IMR-90 (cell line): ENCODE data around the gene R3HDM2. TPM values are rescaled to one million over a fixed set of nuclear protein-coding genes. Genes with fewer than 3 reads are reported as not detected.
A peak's percentile ranks its signal among the peaks of the same experiment; 100 is the strongest.

Source experiments
- ATAC-seq: fragments of 200-7000 bp; cut with Tn5 transposase; 2 replicates; pipeline ENCODE4 v1.9.1; 2020; ENCODE audit warnings: low read depth, mild to moderate bottlenecking, moderate library complexity
- BruUV-seq: library from RNA; stranded (reverse); fragments of 400-500 nt; replicated peaks from 2 replicates; lab custom pipeline; 2021; lab: Mats Ljungman, UMichigan
- CTCF ChIA-PET: fragments of 300-600 bp; formaldehyde crosslinking; extraction: SDS; loops from one replicate; lab custom pipeline; 2021; ENCODE audit warnings: antibody characterized with exemption; lab: Yijun Ruan, JAX
- POLR2A ChIA-PET: fragments of 300-600 bp; sonication (Branson Sonifier 250); formaldehyde crosslinking; loops from one replicate; lab custom pipeline; 2022; ENCODE audit warnings: antibody characterized with exemption; ENCODE audit not compliant: unreplicated experiment; lab: Charles Lee
- DNase-seq: peaks from one replicate; pipeline ENCODE4 v3.0.0; 2013
- H2AFZ ChIP-seq: replicated peaks from 2 replicates; pipeline ENCODE3; 2013; ENCODE audit warnings: low read length, mild to moderate bottlenecking; ENCODE audit not compliant: poor library complexity
- H2AK5ac ChIP-seq: 2 replicates; pipeline ENCODE4 v1.6.1; 2013; ENCODE audit warnings: low read depth, low read length, inconsistent platforms
- H2AK9ac ChIP-seq: replicated peaks from 2 replicates; pipeline ENCODE3; 2013; ENCODE audit warnings: mild to moderate bottlenecking, low read depth, low read length, moderate library complexity; ENCODE audit not compliant: poor library complexity
- H2BK120ac ChIP-seq: 2 replicates; pipeline ENCODE4 v1.6.1; 2013; ENCODE audit warnings: low read depth, low read length, inconsistent platforms
- H2BK15ac ChIP-seq: 3 replicates; pipeline ENCODE4 v1.6.1; 2013; ENCODE audit warnings: low read depth, low read length, inconsistent platforms
- H2BK20ac ChIP-seq: 2 replicates; pipeline ENCODE4 v1.6.1; 2013; ENCODE audit warnings: low read depth, mild to moderate bottlenecking, inconsistent platforms, low read length, moderate library complexity
- H2BK5ac ChIP-seq: 2 replicates; pipeline ENCODE4 v1.6.1; 2013; ENCODE audit warnings: mild to moderate bottlenecking, low read depth, low read length, inconsistent platforms; ENCODE audit not compliant: poor library complexity, severe bottlenecking
- H3K14ac ChIP-seq: replicated peaks from 2 replicates; pipeline ENCODE4 v1.6.1; 2013; ENCODE audit warnings: low read depth, low read length, inconsistent platforms
- H3K18ac ChIP-seq: 2 replicates; pipeline ENCODE4 v1.6.1; 2013; ENCODE audit warnings: low read depth, low read length, control low read depth
- H3K23ac ChIP-seq: 2 replicates; pipeline ENCODE4 v1.6.1; 2013; ENCODE audit warnings: low read depth, low read length, inconsistent platforms
- H3K27ac ChIP-seq: 2 replicates; pipeline ENCODE4 v1.5.1; 2013; ENCODE audit warnings: mild to moderate bottlenecking, control low read depth, low read length; ENCODE audit not compliant: insufficient read depth
- H3K27me3 ChIP-seq: 2 replicates; pipeline ENCODE4 v1.6.1; 2013; ENCODE audit warnings: low read length; ENCODE audit not compliant: control insufficient read depth, insufficient read depth
- H3K36me3 ChIP-seq: 2 replicates; pipeline ENCODE4 v1.6.1; 2013; ENCODE audit warnings: low read length, mixed read lengths; ENCODE audit not compliant: control insufficient read depth, insufficient read depth
- H3K4ac ChIP-seq: 2 replicates; pipeline ENCODE4 v1.6.1; 2013; ENCODE audit warnings: low read depth, low read length, inconsistent platforms
- H3K4me1 ChIP-seq: 2 replicates; pipeline ENCODE4 v1.6.1; 2013; ENCODE audit warnings: low read length, mixed read lengths; ENCODE audit not compliant: control insufficient read depth, insufficient read depth
- H3K4me2 ChIP-seq: 2 replicates; pipeline ENCODE4 v1.6.1; 2013; ENCODE audit warnings: low read depth, mild to moderate bottlenecking, control low read depth, low read length, moderate library complexity
- H3K4me3 ChIP-seq: 2 replicates; pipeline ENCODE4 v1.5.1; 2013; ENCODE audit warnings: low read depth, mild to moderate bottlenecking, control low read depth, low read length, moderate library complexity; ENCODE audit not compliant: insufficient read depth
- H3K56ac ChIP-seq: 2 replicates; pipeline ENCODE4 v1.6.1; 2013; ENCODE audit warnings: low read length, inconsistent platforms; ENCODE audit not compliant: insufficient read depth; ENCODE audit errors: extremely low read depth
- H3K79me1 ChIP-seq, 2 experiments: 2 replicates each; pipeline ENCODE4 v1.6.1; 2013; ENCODE audit warnings: low read length in 2 of 2, inconsistent platforms in 1 of 2, low read depth in 1 of 2
- H3K9ac ChIP-seq: 2 replicates; pipeline ENCODE4 v1.6.1; 2013; ENCODE audit warnings: low read depth, low read length, control low read depth
- H3K9me1 ChIP-seq: 2 replicates; pipeline ENCODE4 v1.6.1; 2013; ENCODE audit warnings: low read length, inconsistent platforms; ENCODE audit not compliant: insufficient read depth
- H3K9me3 ChIP-seq: 2 replicates; pipeline ENCODE4 v1.6.1; 2013; ENCODE audit warnings: low read length; ENCODE audit not compliant: control insufficient read depth, insufficient read depth
- H4K20me1 ChIP-seq: 2 replicates; pipeline ENCODE4 v1.6.1; 2013; ENCODE audit warnings: low read length, inconsistent platforms; ENCODE audit not compliant: insufficient read depth
- H4K5ac ChIP-seq: 2 replicates; pipeline ENCODE4 v1.6.1; 2013; ENCODE audit warnings: mild to moderate bottlenecking, low read depth, low read length, control low read depth
- H4K8ac ChIP-seq, 2 experiments: 2 replicates each; pipeline ENCODE4 v1.6.1; 2013; ENCODE audit warnings: low read depth in 2 of 2, low read length in 2 of 2, control low read depth in 1 of 2, inconsistent platforms in 1 of 2
- H4K91ac ChIP-seq: 2 replicates; pipeline ENCODE4 v1.6.1; 2013; ENCODE audit warnings: low read depth, low read length, inconsistent platforms; ENCODE audit not compliant: insufficient read depth
- BHLHE40 ChIP-seq: fragments of 150-350 bp; IDR thresholded peaks from 2 replicates; pipeline ENCODE4 v1.6.1; 2016; ENCODE audit warnings: mild to moderate bottlenecking, low read depth, low read length
- MAFK ChIP-seq: IDR thresholded peaks from 2 replicates; pipeline ENCODE4 v1.6.1; 2012; ENCODE audit warnings: low read depth, low read length, improper control_type of control experiment
- SMC3 ChIP-seq: fragments of 150-350 bp; IDR thresholded peaks from 2 replicates; pipeline ENCODE4 v1.6.1; 2016; ENCODE audit warnings: low read depth, mild to moderate bottlenecking, antibody characterized with exemption, low read length, moderate library complexity
- USF2 ChIP-seq: fragments of 150-350 bp; IDR thresholded peaks from 2 replicates; pipeline ENCODE4 v1.6.1; 2017; ENCODE audit warnings: mild to moderate bottlenecking, antibody characterized with exemption, low read length, low read depth
- WGBS, 2 experiments: methylation state at CpG; one replicate each; pipeline versions ENCODE4 v1.1.5 to v1.1.7; 2013; ENCODE audit warnings: missing lambda C conversion rate in 2 of 2; ENCODE audit not compliant: insufficient read length in 1 of 2; ENCODE audit errors: extremely low coverage in 2 of 2; 5-methylcytosine and 5-hydroxymethylcytosine counted together
- dilution Hi-C: fragments of 300-500 bp; cut with HindIII; formaldehyde crosslinking; loops from one replicate; pipeline ENCODE4 v1.14.3; 2018; ENCODE audit warnings: low sequenced_read_pairs; ENCODE audit not compliant: unreplicated experiment
- in situ Hi-C: fragments of 300-500 bp; cut with MboI; formaldehyde crosslinking; loops from 3 replicates; pipeline ENCODE4 v1.14.3; 2019; ENCODE audit warnings: low sequenced_read_pairs, inconsistent platforms, mixed read lengths
- intact Hi-C: fragments of 100-400 bp; cut with micrococcal nuclease; formaldehyde crosslinking; loops from 2 replicates; pipeline ENCODE4 v1.10.0; 2022
- polyA plus RNA-seq, 3 experiments: library from polyadenylated mRNA; depleted of rRNA; stranded (reverse); fragments of >200 nt; gene quantifications; 2 replicates each; pipeline ENCODE4 v1.2.3, GENCODE V29; 2012; ENCODE audit warnings: low replicate concordance in 1 of 3
- total RNA-seq: library from RNA; depleted of rRNA; stranded (reverse); fragments of >200 nt; gene quantifications from 2 replicates; pipeline ENCODE4 v1.2.3, GENCODE V29; 2012
- TF ChIP-seq, protein P1 (sequence below): conservative IDR thresholded peaks from 2 replicates; pipeline ENCODE4 v1.5.1; 2012; ENCODE audit warnings: mild to moderate bottlenecking, low read depth, low read length, improper control_type of control experiment

R3HDM2 gene
- total and polyA plus RNA-seq, 2 of the 4 experiments (the other 2 are of a cell fraction), result 7.5 to 28.4 TPM

- H2BK15ac ChIP-seq, result no peak overlapping the region
- H3K27ac ChIP-seq, result peak overlapping the region; percentile 2; the same call in 1 of the 2 replicates
- DNase-seq (no peak), ATAC-seq (no peak)
- H2BK120ac ChIP-seq, result no peak overlapping the region
- no peak overlapping the region for H3K9ac ChIP-seq
- TF ChIP-seq, protein P1, sequence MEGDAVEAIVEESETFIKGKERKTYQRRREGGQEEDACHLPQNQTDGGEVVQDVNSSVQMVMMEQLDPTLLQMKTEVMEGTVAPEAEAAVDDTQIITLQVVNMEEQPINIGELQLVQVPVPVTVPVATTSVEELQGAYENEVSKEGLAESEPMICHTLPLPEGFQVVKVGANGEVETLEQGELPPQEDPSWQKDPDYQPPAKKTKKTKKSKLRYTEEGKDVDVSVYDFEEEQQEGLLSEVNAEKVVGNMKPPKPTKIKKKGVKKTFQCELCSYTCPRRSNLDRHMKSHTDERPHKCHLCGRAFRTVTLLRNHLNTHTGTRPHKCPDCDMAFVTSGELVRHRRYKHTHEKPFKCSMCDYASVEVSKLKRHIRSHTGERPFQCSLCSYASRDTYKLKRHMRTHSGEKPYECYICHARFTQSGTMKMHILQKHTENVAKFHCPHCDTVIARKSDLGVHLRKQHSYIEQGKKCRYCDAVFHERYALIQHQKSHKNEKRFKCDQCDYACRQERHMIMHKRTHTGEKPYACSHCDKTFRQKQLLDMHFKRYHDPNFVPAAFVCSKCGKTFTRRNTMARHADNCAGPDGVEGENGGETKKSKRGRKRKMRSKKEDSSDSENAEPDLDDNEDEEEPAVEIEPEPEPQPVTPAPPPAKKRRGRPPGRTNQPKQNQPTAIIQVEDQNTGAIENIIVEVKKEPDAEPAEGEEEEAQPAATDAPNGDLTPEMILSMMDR, result no peak
- TF ChIP-seq BHLHE40, result no peak
- no peak for TF ChIP-seq SMC3
- no peak for TF ChIP-seq USF2
- no peak for TF ChIP-seq MAFK
- no peak overlapping the region for H3K4me2 ChIP-seq
- no peak overlapping the region; the same call in 1 of the 2 replicates for H2AK5ac ChIP-seq
- H4K5ac ChIP-seq, result no peak overlapping the region
- H2BK5ac ChIP-seq, result no peak overlapping the region
- peaks cover 2% of the 10 kb centered on the region; the same call in 1 of the 2 replicates for H3K36me3 ChIP-seq
- H2BK20ac ChIP-seq, result no peak overlapping the region
- H3K56ac ChIP-seq, result no peak overlapping the region
- no peak overlapping the region; the same call in 1 of the 2 replicates for H3K4ac ChIP-seq
- H4K91ac ChIP-seq, result peak overlapping the region; percentile 27; the same call in 1 of the 2 replicates
- intact Hi-C loops, result loop anchor here (5.0 kb wide), 1 partner anchor 82 kb away; no protein-coding TSS in a partner anchor
- peak overlapping the region; percentile 20; the same call in 1 of the 2 replicates for H3K18ac ChIP-seq
- H2AK9ac ChIP-seq, result no peak overlapping the region
- H4K20me1 ChIP-seq, result no peaks in the 10 kb centered on the region
- in situ Hi-C loops, result no loop called here
- POLR2A ChIA-PET, result no interaction called here
- H2AFZ ChIP-seq, result no peak overlapping the region
- H3K14ac ChIP-seq, result no peak overlapping the region
- H3K27me3 ChIP-seq, result no peaks in the 10 kb centered on the region
- no peak overlapping the region for H3K23ac ChIP-seq
- peaks cover 8% of the 10 kb centered on the region for H3K4me1 ChIP-seq
- peaks cover 5% of the 10 kb centered on the region; the same call in 1 of the 2 replicates for H3K9me1 ChIP-seq
- BruUV-seq, result no TSS peak
- H3K9me3 ChIP-seq, result peaks cover 4% of the 10 kb centered on the region
- no peak overlapping the region for H3K4me3 ChIP-seq
- CTCF ChIA-PET, result no interaction called here
- H4K8ac ChIP-seq, result no peak overlapping the region
- dilution Hi-C loops, result no loop called here
- no CpG with 5 or more reads among the region's 11 CpGs for WGBS, 2 experiments
- H3K79me1 ChIP-seq, result peaks cover 20 to 40% of the 10 kb centered on the region in 2 experiments
Observed at GRCh38 chr12:57370072-57370471, 60.8 kb downstream of the R3HDM2 start.
